ENCODE measurements around the gene CUBN. TPM values are rescaled to one million over a fixed set of nuclear protein-coding genes. Genes with fewer than 3 reads are reported as not detected.

CUBN gene
- total RNA-seq, 2 experiments from 2014 or later = 7.9 to 9.2 TPM

DNA sequence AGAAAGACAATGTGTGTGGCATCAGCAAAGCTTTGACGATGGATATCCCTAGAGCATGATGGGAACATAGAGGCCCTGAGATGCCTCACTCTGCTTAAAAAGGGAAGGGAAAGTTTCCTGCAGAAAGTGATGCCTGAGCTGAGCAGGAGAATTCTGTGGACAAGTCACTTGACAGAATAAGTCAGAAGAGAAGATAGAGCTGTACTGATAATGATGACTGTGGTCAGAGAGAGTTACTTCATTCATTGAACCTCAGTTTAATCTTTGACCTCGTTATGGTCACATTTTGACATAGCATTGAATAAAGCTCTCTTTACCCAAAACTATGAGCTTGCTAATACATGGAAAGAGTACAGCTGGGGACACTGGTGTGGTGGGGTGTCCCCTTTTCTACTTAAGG lies 7.6 kb downstream of the CUBN start:
- TF ChIP-seq, protein P1, sequence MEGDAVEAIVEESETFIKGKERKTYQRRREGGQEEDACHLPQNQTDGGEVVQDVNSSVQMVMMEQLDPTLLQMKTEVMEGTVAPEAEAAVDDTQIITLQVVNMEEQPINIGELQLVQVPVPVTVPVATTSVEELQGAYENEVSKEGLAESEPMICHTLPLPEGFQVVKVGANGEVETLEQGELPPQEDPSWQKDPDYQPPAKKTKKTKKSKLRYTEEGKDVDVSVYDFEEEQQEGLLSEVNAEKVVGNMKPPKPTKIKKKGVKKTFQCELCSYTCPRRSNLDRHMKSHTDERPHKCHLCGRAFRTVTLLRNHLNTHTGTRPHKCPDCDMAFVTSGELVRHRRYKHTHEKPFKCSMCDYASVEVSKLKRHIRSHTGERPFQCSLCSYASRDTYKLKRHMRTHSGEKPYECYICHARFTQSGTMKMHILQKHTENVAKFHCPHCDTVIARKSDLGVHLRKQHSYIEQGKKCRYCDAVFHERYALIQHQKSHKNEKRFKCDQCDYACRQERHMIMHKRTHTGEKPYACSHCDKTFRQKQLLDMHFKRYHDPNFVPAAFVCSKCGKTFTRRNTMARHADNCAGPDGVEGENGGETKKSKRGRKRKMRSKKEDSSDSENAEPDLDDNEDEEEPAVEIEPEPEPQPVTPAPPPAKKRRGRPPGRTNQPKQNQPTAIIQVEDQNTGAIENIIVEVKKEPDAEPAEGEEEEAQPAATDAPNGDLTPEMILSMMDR (IDR thresholded peaks at IDR 0.05) = no peak
- H3K4me1 ChIP-seq (ENCODE audit: insufficient read depth, low read length) = no peaks in the 10 kb centered on the region
- ChIA-PET POLR2A (no interaction called here), CTCF (no interaction called here)
- Mint-ChIP-seq H3K4me1 (ENCODE audit: low read depth) (no peaks in the 10 kb centered on the region), H3K27ac (no peak overlapping the region), H3K27me3 (no peaks in the 10 kb centered on the region), H3K9me3 (no peaks in the 10 kb centered on the region), H3K4me3 (no peak overlapping the region), H3K36me3 (ENCODE audit: low read depth) (peaks cover 74% of the 10 kb centered on the region)
- no peak overlapping the region for H3K4me3 ChIP-seq (ENCODE audit: low read length)
- no peaks in the 10 kb centered on the region for H3K9me3 ChIP-seq (ENCODE audit: control insufficient read depth in 1 of 2, insufficient read depth in 1 of 2, low read length in 2 of 2)
- H3K27ac ChIP-seq (ENCODE audit: low read depth in 1 of 2, low read length in 2 of 2) = no peak overlapping the region
- no peak for DNase-seq
- intact Hi-C loops (cut with DNase I, micrococcal nuclease) = no loop called here
- H3K27me3 ChIP-seq (ENCODE audit: control insufficient read depth in 1 of 2, insufficient read depth in 2 of 2, low read length in 2 of 2) = no peaks in the 10 kb centered on the region
- peaks cover 10% of the 10 kb centered on the region for H3K36me3 ChIP-seq (ENCODE audit: insufficient read depth, low read length)
- ATAC-seq (ENCODE audit: poor library complexity) = no peak

GRCh38 chr10:17120694-17121093 lies 8.9 kb downstream of the CUBN start:
- ATAC-seq (ENCODE audit: poor library complexity) = no peak

DNA sequence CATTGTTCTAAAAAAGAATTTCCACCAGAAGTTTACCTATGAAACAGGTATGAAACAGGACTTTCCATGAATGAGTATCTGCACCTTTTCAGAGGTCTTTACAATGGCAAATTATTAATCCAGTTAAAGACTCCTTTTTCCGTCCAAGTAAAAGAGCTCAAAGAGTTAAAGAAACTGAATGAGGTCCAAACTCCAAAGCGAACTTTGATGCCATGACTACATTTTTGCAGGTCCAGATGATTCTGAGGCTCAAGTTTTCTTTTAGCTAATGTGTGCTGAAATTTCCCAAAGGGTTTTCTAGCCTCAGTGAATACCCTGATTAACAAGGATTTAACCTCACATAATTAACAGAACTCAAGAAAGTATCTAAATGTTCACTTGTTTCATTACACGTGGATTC lies 9.8 kb downstream of the CUBN start:
- peaks cover 9% of the 10 kb centered on the region for H3K4me1 Mint-ChIP-seq (ENCODE audit: low read depth)

More at GRCh38 chr10:17120694-17121093, 8.9 kb downstream of the CUBN start:
- Histone ChIP-seq H3K4me1 (ENCODE audit: insufficient read depth, low read length) (no peaks in the 10 kb centered on the region), H3K27me3 (ENCODE audit: control insufficient read depth in 1 of 2, insufficient read depth in 2 of 2, low read length in 2 of 2) (no peaks in the 10 kb centered on the region), H3K36me3 (ENCODE audit: insufficient read depth, low read length) (peaks cover 10% of the 10 kb centered on the region), H3K9me3 (ENCODE audit: control insufficient read depth in 1 of 2, insufficient read depth in 1 of 2, low read length in 2 of 2) (no peaks in the 10 kb centered on the region), H3K27ac (ENCODE audit: low read depth in 1 of 2, low read length in 2 of 2) (no peak overlapping the region), H3K4me3 (ENCODE audit: low read length) (no peak overlapping the region)
- CTCF ChIA-PET = no interaction called here
- Mint-ChIP-seq H3K4me1 (ENCODE audit: low read depth) (peaks cover 2% of the 10 kb centered on the region), H3K4me3 (no peak overlapping the region), H3K27ac (no peak overlapping the region), H3K27me3 (no peaks in the 10 kb centered on the region), H3K9me3 (no peaks in the 10 kb centered on the region), H3K36me3 (ENCODE audit: low read depth) (peaks cover 66% of the 10 kb centered on the region)
- TF ChIP-seq, protein P1 (IDR thresholded peaks at IDR 0.05) = no peak
- intact Hi-C loops (cut with DNase I, micrococcal nuclease) = no loop called here
- POLR2A ChIA-PET = no interaction called here
- DNase-seq = no peak

More for the DNA sequence above, 9.8 kb downstream of the CUBN start:
- Mint-ChIP-seq H3K27ac (no peak overlapping the region), H3K27me3 (no peaks in the 10 kb centered on the region), H3K9me3 (no peaks in the 10 kb centered on the region), H3K36me3 (ENCODE audit: low read depth) (peaks cover 66% of the 10 kb centered on the region), H3K4me3 (no peak overlapping the region)
- no peak overlapping the region for H3K4me3 ChIP-seq (ENCODE audit: low read length)
- H3K36me3 ChIP-seq (ENCODE audit: insufficient read depth, low read length) = peaks cover 10% of the 10 kb centered on the region
- ChIA-PET CTCF (no interaction called here), POLR2A (no interaction called here)
- TF ChIP-seq, protein P1 (IDR thresholded peaks at IDR 0.05) = no peak
- DNase-seq (no peak), ATAC-seq (ENCODE audit: poor library complexity) (no peak)
- no peaks in the 10 kb centered on the region for H3K27me3 ChIP-seq (ENCODE audit: control insufficient read depth in 1 of 2, insufficient read depth in 2 of 2, low read length in 2 of 2)
- no peaks in the 10 kb centered on the region for H3K9me3 ChIP-seq (ENCODE audit: control insufficient read depth in 1 of 2, insufficient read depth in 1 of 2, low read length in 2 of 2)
- intact Hi-C loops (cut with DNase I, micrococcal nuclease) = no loop called here
- peaks cover 5% of the 10 kb centered on the region for H3K4me1 ChIP-seq (ENCODE audit: insufficient read depth, low read length)
- H3K27ac ChIP-seq (ENCODE audit: low read depth in 1 of 2, low read length in 2 of 2) = no peak overlapping the region

Data from CD4-positive, alpha-beta T cell (primary cell).